Coronary artery (tissue), 2 donors: ENCODE results near the gene ESAM.

Experiments
- DNase-seq: peaks from one replicate; pipeline ENCODE4 v3.0.0-alpha.2; 2017; ENCODE audit warnings: low spot score
- H3K27ac ChIP-seq, 2 donors: fragments of 200-600 bp; sonication (generic); one replicate each; pipeline ENCODE4 v1.5.1; 2016 to 2019
- H3K4me3 ChIP-seq: fragments of 200-600 bp; sonication (generic); 2 replicates; pipeline ENCODE4 v1.5.1; 2016; ENCODE audit warnings: mild to moderate bottlenecking, moderate library complexity
- CTCF ChIP-seq: fragments of 200-600 bp; sonication (generic); IDR thresholded peaks from one replicate; pipeline ENCODE4 v1.5.1; 2019; ENCODE audit warnings: antibody characterized with exemption

ESAM gene

GRCh38 chr11:124801014-124801413 lies 38.9 kb upstream of the ESAM start:
- TF ChIP-seq CTCF = no peak
- H3K27ac ChIP-seq = peak overlapping the region; percentile 96 to 99
- peak overlapping the region; percentile 98 for H3K4me3 ChIP-seq
- DNase-seq = no peak

GRCh38 chr11:124800226-124800929 lies 38.3 kb upstream of the ESAM start, which contains the start of gene MSANTD2:
Gene MSANTD2, minus strand, starts transcription at chr11:124800406. Its CDS starts 26 bp downstream, at chr11:124800380.
- Histone ChIP-seq H3K27ac (peak within 1 kb of the TSS; percentile 96 to 99), H3K4me3 (peak within 1 kb of the TSS; percentile 98)
- DNase-seq = peak; percentile 90
- TF ChIP-seq CTCF = no peak

GRCh38 chr11:124799348-124800225 lies 37.5 kb upstream of the ESAM start:
- peak overlapping the region; percentile 98 for H3K4me3 ChIP-seq
- peak; percentile 74 for DNase-seq
- H3K27ac ChIP-seq = peak overlapping the region; percentile 96 to 99
- TF ChIP-seq CTCF = no peak

GRCh38 chr11:124798991-124799347 lies 36.9 kb upstream of the ESAM start:
- no peak for TF ChIP-seq CTCF
- Histone ChIP-seq H3K27ac (peak overlapping the region; percentile 96 to 99), H3K4me3 (peak overlapping the region; percentile 98)
- DNase-seq = no peak

- no peak for DNase-seq
- TF ChIP-seq CTCF = no peak
- H3K27ac ChIP-seq = no peak overlapping the region
- H3K4me3 ChIP-seq = no peak overlapping the region
These were observed 34.2 kb upstream of the ESAM start for GRCh38 chr11:124796312-124796711.

GRCh38 chr11:124793466-124794278 lies 31.6 kb upstream of the ESAM start:
- no peak for DNase-seq
- Histone ChIP-seq H3K27ac (no peak overlapping the region), H3K4me3 (no peak overlapping the region)
- peak; percentile 37 for TF ChIP-seq CTCF
